ENCODE measurements around the gene POU3F1.

Gene POU3F1

DNA sequence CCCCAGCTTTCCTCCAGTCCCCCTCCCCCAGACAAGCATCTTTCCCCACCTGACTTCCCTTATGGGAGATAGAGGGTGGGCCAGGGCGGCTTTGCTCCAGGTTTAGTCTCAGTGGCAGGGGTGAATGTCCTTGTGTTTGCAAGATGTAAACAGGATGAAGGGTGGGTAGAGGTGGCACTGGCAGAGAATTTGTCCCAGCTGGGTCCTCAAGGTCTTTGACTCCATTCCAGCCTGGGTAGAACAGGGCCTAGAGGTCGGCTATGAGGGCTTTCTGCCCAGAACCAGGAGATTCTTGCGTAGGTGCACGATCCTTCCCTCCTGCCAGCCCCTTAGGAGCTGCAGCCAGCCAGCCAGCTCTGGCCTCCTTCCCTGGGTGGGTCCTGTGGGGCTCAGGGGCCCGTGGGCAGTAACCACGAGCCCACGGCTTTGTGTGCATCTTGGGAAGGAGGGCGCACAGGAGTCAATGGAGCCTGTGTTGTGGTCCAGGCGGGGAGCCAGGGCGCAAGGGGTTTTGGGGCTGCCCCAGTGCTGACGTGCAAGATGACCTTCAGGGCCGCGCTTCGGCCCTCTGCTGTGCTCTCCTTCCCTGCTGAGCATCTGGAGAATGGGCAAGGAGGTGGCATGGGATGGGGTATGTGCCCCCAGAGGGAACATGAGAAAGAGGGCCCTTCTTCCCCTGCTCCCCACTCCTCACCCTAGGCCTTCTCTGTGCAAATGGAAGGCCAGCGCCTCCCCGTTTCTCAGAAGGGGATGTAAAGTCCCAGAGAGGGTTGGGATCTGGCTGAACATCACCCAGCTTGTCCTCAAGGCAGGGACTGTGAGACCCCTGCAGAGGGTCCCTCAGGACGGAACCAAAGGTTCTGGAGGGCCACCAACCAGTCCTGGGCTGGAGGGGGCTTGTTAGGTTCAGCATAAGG lies 15.7 kb downstream of the POU3F1 start:
- Mint-ChIP-seq H3K36me3 (peaks cover 3% of the 10 kb centered on the region), H3K27ac (peak overlapping the region; percentile 39), H3K27me3 (no peaks in the 10 kb centered on the region), H3K4me3 (no peak overlapping the region), H3K4me1 (peaks cover 49% of the 10 kb centered on the region), H3K9me3 (no peaks in the 10 kb centered on the region)
- no peak for DNase-seq
- CTCF ChIA-PET, result interaction anchor here (0.9 to 1.2 kb wide), 4 partner anchors 10 to 804 kb away, joined by 3 to 6 read pairs (median 3); no protein-coding TSS in a partner anchor

DNA sequence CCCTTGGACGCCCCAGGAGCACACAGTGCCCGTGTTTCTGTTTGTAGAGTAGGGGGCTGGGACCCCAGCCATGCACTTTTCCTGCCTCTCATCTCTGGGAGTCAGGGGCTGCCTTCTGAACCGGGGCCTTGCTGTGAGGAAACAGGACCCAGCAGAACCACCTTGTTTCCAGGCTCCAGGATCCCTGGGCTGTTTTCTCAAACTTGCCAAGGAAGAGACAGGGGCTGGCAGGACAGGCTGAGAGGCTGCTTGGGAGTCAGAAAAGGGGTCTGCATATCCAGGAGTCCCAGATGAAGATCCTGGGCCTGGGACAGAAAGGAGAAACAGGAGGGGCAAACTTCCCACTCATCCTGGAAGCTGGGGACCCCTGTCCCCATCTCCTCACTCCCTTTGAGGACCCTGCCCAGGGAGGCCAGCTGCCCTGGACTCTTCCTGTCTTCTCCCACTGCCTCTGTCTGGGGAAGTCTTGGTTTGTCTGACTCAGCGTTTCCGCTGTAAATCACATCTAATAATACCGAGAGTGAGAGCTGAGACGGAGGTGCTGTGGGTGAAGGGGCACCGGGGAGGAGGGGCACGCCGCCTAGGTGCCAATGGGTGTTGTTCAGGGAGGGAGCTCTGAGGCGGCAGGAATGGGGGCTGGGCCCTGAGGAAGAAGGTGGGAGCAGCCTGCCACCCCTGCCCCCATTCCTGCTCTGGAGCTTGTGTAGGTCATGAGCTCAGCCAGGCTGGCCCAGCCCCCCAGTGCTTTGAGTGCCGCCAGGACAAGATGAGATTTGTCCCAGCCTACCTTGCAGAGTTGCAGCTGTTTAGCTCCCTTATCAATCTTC lies 16.7 kb downstream of the POU3F1 start:
- DNase-seq, result peak; percentile 60
- Mint-ChIP-seq H3K9me3 (no peaks in the 10 kb centered on the region), H3K4me1 (peaks cover 51% of the 10 kb centered on the region), H3K27me3 (no peaks in the 10 kb centered on the region), H3K4me3 (no peak overlapping the region), H3K36me3 (peaks cover 5% of the 10 kb centered on the region), H3K27ac (peak overlapping the region; percentile 39)
- CTCF ChIA-PET, result interaction anchor here (0.9 to 1.7 kb wide), 5 partner anchors 9 to 805 kb away, joined by 3 to 6 read pairs (median 3); no protein-coding TSS in a partner anchor

DNA sequence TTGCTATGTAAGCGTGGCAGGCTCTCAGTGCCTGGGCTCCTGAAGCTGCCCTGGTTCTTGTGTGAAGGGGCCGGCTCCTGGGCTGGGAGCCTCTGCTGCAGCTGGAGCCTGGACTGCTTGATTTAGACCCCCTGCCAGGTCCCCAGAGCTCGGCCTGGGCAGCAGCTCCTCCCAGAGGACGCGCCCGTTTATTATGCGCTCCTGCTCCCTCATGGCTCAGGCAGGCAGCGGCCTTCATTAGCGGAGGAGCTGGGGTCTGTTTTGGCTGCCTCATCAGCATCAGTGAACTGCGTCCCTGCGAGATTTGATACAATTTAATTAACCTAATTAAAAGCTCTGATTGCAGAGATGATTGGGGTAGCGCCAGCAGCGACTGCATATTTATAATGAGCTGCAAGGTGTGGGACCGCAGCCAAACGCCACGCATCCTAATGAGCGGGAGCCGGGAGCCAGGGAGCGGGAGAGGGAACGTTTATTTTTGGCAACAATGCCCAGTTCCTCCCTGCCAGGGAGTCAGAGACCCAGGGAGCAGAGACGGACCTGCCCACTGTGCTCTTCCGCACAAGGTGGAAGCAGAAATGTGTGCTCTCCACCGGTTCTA lies 17.4 kb downstream of the POU3F1 start:
- H3K27ac Mint-ChIP-seq, result no peak overlapping the region
- peaks cover 8% of the 10 kb centered on the region for H3K36me3 Mint-ChIP-seq
- CTCF ChIA-PET, result interaction anchor here (0.7 to 1.7 kb wide), 6 partner anchors 9 to 20 kb away, joined by 3 to 5 read pairs (median 3); partner anchors contain the start of gene UTP11
- no peaks in the 10 kb centered on the region for H3K9me3 Mint-ChIP-seq
- DNase-seq, result no peak
- no peaks in the 10 kb centered on the region for H3K27me3 Mint-ChIP-seq
- H3K4me1 Mint-ChIP-seq, result peaks cover 51% of the 10 kb centered on the region
- H3K4me3 Mint-ChIP-seq, result no peak overlapping the region

DNA sequence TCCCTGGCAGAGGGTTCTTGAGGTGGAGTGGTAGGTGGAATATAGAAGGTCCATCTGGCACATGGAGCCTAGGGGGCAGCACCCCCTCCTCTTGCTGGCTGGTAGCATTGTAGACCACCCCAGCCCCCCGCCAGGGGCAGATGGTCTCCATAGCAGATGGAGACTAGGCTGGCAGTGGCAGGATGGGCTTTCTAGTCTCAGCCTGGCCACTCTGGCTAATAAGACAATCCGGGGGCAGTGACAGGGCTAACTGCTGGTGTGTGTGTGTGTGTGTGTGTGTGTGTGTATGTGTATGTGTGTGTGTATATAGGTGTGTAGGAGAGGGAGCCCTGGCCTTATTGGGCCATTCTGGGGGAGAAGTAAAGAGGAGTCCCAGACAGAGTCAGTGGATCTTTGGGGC lies 17.9 kb downstream of the POU3F1 start:
- Mint-ChIP-seq H3K36me3 (peaks cover 10% of the 10 kb centered on the region), H3K4me3 (no peak overlapping the region), H3K9me3 (no peaks in the 10 kb centered on the region), H3K4me1 (peaks cover 51% of the 10 kb centered on the region), H3K27me3 (no peaks in the 10 kb centered on the region), H3K27ac (no peak overlapping the region)
- CTCF ChIA-PET, result interaction anchor here (0.7 to 4.4 kb wide), 6 partner anchors 9 to 42 kb away, joined by 3 to 25 read pairs (median 4); partner anchors contain the start of gene UTP11
- no peak for DNase-seq

DNA sequence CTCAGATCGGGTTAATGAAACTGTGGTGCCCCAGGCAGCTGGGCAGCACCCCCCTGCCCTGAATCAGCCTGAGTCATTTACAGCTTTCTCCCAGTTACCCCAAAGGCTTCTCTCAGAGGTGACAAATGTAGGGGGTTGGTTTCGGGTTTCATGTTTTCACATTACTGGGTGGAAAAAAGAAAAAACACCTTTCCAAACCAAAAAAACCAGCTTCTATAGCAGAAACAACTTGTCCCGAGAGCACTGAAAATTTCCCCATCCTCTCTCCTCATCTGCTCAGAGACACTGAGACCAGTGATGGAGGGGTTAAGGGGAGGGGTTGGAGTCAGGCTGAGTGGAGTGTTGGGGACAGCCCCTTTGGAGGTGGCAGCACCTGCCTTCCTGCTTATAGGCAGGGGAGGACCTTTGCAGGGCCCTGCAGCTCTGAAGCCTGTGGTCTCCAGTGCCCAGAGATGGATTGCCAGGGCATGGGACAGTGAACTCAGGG lies 18.4 kb downstream of the POU3F1 start:
- peak; percentile 45 for DNase-seq
- peaks cover 51% of the 10 kb centered on the region for H3K4me1 Mint-ChIP-seq
- H3K4me3 Mint-ChIP-seq, result no peak overlapping the region
- no peaks in the 10 kb centered on the region for H3K27me3 Mint-ChIP-seq
- peaks cover 10% of the 10 kb centered on the region for H3K36me3 Mint-ChIP-seq
- CTCF ChIA-PET, result interaction anchor here (1.3 to 4.4 kb wide), 4 partner anchors 10 to 43 kb away, joined by 3 to 25 read pairs (median 4); partner anchors contain the start of gene UTP11
- no peaks in the 10 kb centered on the region for H3K9me3 Mint-ChIP-seq
- H3K27ac Mint-ChIP-seq, result peak overlapping the region; percentile 45

DNA sequence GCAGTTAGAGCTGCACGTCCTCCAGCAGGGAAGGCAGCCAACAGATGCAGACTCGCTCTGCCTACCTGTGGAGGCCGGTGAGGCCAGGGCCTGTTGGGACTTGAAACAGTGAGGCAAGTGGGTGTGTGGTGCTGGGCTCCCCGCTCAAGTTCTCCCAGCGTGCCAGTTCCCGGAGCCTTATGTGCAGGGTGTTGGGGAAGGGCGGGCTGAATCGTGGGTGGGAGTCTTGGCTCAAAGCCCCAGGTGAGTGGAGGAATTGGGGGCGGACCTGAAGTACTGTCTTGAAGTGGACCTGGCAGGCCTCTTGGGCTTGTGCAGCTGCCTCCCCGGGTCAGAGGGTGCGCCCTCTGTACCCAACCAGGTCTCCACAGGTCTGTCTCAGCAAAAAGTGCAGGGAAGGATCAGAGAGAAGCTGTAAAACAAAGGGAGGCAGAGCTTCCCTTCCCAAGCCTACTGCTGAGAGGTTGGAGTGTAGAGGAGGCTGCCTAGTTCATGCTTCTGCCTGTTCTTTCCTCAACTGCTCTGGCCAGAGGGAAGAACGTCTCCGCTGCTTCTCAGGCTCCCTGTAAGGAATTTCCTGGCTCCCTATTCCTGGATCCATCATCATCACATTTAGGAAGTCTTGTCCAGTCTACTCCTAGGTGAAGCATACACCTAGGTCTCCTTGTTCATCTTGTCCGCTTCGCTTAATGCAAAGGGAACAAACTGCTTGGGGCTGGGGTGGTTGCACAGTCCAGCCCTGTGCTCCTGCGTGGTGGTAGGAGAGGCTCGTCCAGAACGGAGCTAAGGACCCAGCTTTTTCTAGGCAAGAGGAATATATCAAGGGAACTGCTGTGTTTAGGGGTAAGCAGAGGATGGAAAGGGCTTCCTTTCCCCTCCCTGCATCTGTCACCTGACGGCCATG lies 19.1 kb downstream of the POU3F1 start:
- Mint-ChIP-seq H3K27ac (no peak overlapping the region), H3K4me1 (peaks cover 51% of the 10 kb centered on the region), H3K36me3 (peaks cover 11% of the 10 kb centered on the region), H3K4me3 (no peak overlapping the region), H3K27me3 (no peaks in the 10 kb centered on the region), H3K9me3 (no peaks in the 10 kb centered on the region)
- DNase-seq, result no peak
- CTCF ChIA-PET, result interaction anchor here (0.7 to 4.4 kb wide), 6 partner anchors 10 to 809 kb away, joined by 3 to 25 read pairs (median 4); no protein-coding TSS in a partner anchor

DNA sequence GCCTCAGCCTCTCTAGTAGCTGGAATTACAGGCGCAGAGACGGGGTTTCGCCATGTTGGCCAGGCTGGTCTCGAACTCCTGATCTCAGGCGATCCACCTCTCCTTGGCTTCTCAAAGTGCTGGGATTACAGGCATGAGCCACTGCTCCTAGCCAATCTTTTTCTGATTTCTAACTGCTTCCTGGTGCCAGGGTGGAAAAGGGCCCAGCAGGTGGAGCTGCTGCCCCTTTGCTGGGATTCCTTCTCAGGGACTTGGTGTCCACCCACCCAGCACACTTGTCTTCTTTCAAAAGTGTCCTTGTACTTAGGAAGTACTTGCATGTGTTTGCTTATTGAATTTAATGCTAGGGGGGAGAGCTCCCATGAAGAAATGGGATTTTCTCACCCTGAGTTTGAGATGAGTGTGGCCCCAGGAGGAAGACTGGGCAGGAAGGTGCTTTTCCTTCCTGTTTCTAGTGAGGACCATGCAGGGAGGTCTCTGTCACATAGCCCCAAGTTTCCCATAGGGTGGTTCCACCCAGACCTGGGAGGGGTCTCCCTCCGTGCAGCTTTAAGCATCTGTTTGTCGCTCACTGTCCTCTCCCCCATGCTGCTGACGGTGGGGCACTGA lies 19.9 kb downstream of the POU3F1 start:
- H3K4me3 Mint-ChIP-seq, result no peak overlapping the region
- H3K4me1 Mint-ChIP-seq, result peaks cover 51% of the 10 kb centered on the region
- CTCF ChIA-PET, result interaction anchor here (0.7 to 4.4 kb wide), 7 partner anchors 18 to 810 kb away, joined by 3 to 25 read pairs (median 4); no protein-coding TSS in a partner anchor
- H3K9me3 Mint-ChIP-seq, result no peaks in the 10 kb centered on the region
- no peaks in the 10 kb centered on the region for H3K27me3 Mint-ChIP-seq
- H3K36me3 Mint-ChIP-seq, result peaks cover 16% of the 10 kb centered on the region
- H3K27ac Mint-ChIP-seq, result no peak overlapping the region
- peak; percentile 56 for DNase-seq

DNA sequence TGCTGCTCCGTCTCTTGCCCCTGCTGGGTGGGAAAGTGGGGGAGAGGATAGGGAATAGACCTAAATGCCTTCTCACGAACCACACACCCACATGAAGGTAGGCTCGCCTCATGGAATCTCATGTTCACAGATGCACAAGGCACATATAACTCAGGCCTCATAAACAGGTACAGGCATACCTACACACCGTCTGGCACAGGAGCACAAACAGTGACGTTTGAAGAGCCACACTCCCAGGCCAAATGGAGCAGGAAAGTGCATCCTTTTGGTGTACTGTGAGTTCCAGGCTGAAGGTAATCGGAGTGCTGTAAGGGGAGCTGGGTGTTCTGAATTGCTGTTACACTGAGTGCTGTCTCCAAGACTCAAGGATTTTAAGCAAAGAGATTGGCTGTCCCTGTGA lies 20.9 kb downstream of the POU3F1 start:
- CTCF ChIA-PET, result interaction anchor here (1.4 to 4.4 kb wide), 4 partner anchors 15 to 45 kb away, joined by 4 to 25 read pairs (median 4); no protein-coding TSS in a partner anchor
- Mint-ChIP-seq H3K4me1 (peaks cover 44% of the 10 kb centered on the region), H3K36me3 (peaks cover 21% of the 10 kb centered on the region), H3K27me3 (no peaks in the 10 kb centered on the region), H3K4me3 (no peak overlapping the region), H3K27ac (no peak overlapping the region), H3K9me3 (no peaks in the 10 kb centered on the region)
- DNase-seq, result no peak

DNA sequence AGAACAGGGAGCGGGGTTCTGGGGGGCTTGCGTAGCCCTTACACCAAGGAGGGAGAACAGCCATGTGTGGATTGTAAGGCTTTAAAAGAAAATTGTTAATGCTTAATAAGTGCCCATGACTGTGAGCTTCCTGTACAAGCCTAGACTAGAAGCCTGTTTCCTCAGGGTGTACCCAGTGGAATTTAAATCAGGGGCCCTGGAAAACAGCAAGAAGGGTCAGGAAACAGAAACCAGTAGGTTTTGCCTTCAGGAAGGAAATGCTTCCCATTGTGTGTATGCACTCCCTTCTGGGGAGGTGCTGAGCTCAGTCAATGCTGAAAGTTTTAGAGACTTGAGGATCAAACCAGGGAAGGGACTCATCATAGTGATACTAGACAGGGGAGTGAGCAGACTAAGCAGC lies 21.4 kb downstream of the POU3F1 start:
- Mint-ChIP-seq H3K27ac (no peak overlapping the region), H3K27me3 (no peaks in the 10 kb centered on the region), H3K4me1 (peaks cover 40% of the 10 kb centered on the region), H3K9me3 (no peaks in the 10 kb centered on the region), H3K36me3 (peaks cover 25% of the 10 kb centered on the region), H3K4me3 (no peak overlapping the region)
- CTCF ChIA-PET, result interaction anchor here (1.1 to 4.4 kb wide), 5 partner anchors 15 to 46 kb away, joined by 4 to 25 read pairs (median 4); no protein-coding TSS in a partner anchor
- DNase-seq, result no peak

DNA sequence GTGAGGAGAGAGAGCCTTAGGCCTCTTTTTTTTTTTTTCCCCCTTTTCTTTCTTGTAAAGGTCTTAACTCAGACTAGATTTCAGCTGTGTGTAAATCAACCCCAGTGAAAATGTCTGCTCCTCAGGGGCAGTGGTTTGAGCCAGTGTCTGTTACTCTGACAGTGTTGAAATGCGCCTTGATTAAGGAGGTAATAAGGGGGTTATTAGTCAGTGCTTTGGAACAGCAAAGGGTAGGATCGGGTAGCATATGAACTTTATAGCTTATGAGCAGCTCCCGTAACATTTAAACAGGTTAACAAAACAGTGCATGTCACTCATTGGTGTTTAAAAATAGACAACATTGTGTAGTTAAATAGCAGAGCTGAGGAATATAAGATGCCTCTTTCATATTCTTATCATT lies 23.8 kb downstream of the POU3F1 start:
- CTCF ChIA-PET, result interaction anchor here (1.3 to 1.8 kb wide), 3 partner anchors 9 to 33 kb away, joined by 4 to 9 read pairs (median 7); partner anchors contain the start of gene SF3A3

DNA sequence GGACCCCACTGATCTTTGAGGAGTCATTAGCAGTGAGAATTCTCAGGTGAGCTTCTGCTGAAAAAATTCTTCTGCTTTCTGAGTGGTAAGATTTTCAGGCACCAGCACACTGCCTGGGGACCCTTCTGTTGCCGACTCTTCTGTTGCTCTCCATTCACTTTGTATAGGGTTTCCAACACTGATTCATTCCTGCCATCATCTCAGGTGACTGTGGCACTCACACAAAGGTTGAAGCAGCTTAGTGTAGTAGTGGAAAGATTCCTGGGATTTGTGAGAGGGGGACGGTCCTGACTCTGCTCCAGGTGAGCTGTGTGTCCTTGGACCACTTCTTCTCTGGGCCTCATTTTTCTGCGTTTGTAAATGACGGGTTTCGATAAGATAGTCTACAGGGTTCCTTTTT lies 24.6 kb downstream of the POU3F1 start:
- no peaks in the 10 kb centered on the region for H3K27me3 Mint-ChIP-seq

More for the DNA sequence above, 23.8 kb downstream of the POU3F1 start:
- H3K4me1 Mint-ChIP-seq, result peaks cover 17% of the 10 kb centered on the region
- no peaks in the 10 kb centered on the region for H3K9me3 Mint-ChIP-seq
- DNase-seq, result no peak
- no peak overlapping the region for H3K27ac Mint-ChIP-seq
- peaks cover 40% of the 10 kb centered on the region for H3K36me3 Mint-ChIP-seq
- no peaks in the 10 kb centered on the region for H3K27me3 Mint-ChIP-seq
- H3K4me3 Mint-ChIP-seq, result no peak overlapping the region

DNA sequence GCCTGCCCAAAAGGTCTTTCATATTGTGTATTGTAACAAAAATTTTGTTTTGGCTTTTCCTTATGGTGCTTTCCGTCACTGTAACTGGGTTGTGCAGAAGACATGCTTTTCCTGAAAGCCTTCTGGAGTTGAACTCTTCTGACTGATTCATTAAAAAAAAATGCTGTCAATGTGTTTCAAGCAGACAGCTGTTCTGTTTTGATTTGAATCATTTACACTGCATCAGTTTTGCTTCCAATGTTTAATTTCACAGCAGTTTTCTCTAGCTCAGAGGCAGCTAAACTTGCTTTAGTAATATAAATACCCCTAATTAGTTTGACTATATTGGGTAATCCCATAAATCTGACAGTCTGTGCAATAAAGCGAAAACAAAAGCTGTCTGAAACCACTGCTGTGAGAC lies 26.2 kb downstream of the POU3F1 start:
- H3K4me3 Mint-ChIP-seq, result no peak overlapping the region
- no peak overlapping the region for H3K27ac Mint-ChIP-seq
- DNase-seq, result no peak
- peaks cover 49% of the 10 kb centered on the region for H3K36me3 Mint-ChIP-seq
- CTCF ChIA-PET, result interaction anchor here (0.7 to 3.5 kb wide), 7 partner anchors 10 to 320 kb away, joined by 3 to 15 read pairs (median 4); partner anchors contain the start of gene SF3A3
- no peaks in the 10 kb centered on the region for H3K9me3 Mint-ChIP-seq
- H3K4me1 Mint-ChIP-seq, result peaks cover 7% of the 10 kb centered on the region
- no peaks in the 10 kb centered on the region for H3K27me3 Mint-ChIP-seq

More for the DNA sequence above, 24.6 kb downstream of the POU3F1 start:
- no peaks in the 10 kb centered on the region for H3K9me3 Mint-ChIP-seq
- no peak overlapping the region for H3K4me3 Mint-ChIP-seq
- CTCF ChIA-PET, result interaction anchor here (1.7 to 1.8 kb wide), 2 partner anchors 20 to 32 kb away, joined by 4 to 9 read pairs; partner anchors contain the start of gene SF3A3
- peaks cover 8% of the 10 kb centered on the region for H3K4me1 Mint-ChIP-seq
- H3K27ac Mint-ChIP-seq, result no peak overlapping the region
- H3K36me3 Mint-ChIP-seq, result peaks cover 47% of the 10 kb centered on the region
- no peak for DNase-seq

All from activated naive CD4-positive, alpha-beta T cell treated with anti-CD3 and anti-CD28 coated beads, Interleukin-2, amount 10 ng/mL, durations not matched to agents 7 days and 5 days (primary cell).